GM21360 (cell line): Measurements from ENCODE around the gene KAZN.

Experiments
- ATAC-seq: cut with Tn5 transposase; IDR thresholded peaks from one replicate; pipeline ENCODE4 v1.9.1; 2021; ENCODE audit warnings: mild to moderate bottlenecking, moderate library complexity; ENCODE audit not compliant: unreplicated experiment

The KAZN gene

DNA sequence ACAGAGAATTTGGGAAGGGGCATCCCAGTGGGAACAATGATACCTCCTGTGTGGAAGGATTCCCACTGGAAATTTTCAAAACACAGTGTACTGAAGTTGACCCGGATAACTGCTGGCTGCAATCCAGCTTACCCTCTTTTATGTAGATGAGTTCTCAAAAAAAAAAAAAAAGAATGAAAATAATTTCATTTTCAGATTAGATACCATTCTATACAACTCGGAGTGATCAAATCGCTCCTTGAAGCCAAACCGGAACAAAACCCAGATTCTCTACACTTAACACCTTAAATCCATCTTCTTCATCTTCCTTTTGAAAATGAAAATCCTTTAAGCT, 69.1 kb downstream of the KAZN start:
- no peak for ATAC-seq

DNA sequence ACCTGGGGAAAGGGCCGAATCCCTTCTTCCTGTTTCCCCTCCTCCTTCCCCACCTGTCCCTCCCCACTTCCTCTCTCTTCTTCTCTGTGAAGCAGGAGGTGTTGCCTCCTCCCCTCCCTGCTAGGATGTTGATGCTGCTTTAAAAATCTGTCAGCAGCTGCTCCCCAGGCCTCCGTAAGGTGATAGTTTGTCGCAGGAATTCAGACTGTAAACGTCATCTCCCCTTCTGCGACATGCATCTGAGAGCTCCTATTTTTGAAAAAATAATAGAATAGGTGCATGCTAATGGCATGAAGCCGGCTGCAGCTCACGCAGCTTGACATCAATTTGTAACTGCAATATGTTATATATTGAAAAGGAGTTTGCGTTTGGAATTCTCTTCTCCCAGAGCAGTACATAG, 70.1 kb downstream of the KAZN start:
- ATAC-seq, result no peak

DNA sequence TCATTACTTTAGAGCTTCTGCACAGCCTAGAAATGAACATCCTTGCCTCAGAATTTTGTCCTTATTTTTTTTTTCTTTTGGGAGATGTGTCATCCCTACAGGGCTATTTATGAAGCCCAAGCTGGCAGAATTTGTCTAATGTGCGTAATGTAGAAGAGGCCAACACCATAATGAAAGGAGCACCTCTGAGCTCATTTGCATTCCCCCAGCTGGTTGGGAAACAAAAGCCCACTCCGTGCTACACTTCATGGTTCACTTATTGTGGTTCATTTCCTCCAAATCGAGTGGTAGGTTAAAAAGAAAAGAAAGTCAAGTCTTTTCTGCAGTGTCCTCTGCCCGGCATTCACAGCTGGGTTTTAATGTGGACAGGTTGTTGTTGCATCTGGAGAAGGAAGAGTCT, 73.5 kb downstream of the KAZN start:
- ATAC-seq, result no peak

DNA sequence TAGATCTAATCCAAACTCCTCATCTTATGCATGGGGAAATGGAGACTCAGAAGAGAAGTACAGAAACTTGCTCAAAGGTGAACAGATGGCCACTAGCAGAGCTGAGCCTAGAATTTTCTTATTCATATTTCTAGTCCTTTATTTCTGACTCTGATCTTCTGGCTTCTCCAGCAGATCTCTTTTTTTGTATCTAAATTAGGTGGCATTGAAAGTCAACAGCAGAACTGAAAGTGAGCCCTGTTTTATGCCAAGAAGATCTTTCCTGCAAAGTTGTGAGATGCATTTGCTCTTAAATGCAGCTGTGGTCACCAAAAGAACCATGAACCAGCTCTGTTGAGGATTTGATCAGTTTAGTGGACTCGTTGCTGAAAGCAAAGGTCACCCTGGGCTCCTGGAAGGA, 75.5 kb downstream of the KAZN start:
- ATAC-seq, result no peak

DNA sequence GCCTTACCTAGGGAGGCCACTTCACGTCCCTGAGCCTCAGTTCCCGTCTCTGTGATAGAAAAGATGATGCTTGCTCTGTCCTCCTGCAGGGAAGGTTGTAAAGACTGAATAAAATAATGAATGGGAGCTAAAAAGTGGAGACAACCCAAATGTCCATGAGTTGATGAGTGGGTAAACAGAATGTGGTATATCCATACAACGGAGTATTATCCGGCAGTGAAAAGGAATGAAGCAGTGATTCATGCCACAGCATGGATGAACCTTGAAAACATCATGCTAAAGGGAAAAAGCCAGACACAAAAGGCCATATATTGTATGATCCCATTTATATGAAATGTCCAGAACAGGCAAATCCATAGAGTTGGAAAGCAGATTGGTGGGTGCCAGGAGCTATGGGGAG, 77.9 kb downstream of the KAZN start:
- no peak for ATAC-seq

DNA sequence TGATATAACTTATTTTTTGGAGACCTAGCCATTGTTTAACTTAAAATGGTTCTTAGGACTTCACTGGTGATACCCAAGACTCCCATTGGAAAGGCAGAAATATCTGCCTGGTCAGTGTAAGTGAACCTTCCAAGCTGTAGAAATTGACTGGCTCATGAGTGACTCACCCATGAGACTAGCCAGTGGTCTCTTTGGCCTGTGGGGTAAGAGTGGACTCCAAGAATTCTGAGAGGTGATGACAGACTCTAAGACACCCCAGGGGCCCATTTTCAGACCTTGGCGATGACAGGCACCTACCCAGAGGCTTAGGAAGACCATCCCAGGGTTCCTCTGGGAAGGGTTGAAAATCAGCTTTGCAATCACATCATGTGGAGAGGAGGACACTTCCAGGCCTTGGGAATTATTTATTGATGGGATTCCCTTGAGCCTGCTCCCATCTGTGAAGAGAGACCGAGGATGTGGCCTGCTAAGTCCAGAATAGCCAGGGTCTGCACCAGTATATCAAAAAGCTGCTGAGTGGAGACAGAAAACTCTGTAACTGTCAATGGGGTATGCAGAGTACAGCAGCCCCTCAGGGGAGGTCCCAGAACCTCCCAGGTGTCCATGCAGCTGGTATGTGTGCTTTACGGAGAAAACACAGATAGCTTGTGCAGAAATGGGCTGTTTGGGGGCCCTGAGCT, 78.9 kb downstream of the KAZN start:
- ATAC-seq, result no peak

DNA sequence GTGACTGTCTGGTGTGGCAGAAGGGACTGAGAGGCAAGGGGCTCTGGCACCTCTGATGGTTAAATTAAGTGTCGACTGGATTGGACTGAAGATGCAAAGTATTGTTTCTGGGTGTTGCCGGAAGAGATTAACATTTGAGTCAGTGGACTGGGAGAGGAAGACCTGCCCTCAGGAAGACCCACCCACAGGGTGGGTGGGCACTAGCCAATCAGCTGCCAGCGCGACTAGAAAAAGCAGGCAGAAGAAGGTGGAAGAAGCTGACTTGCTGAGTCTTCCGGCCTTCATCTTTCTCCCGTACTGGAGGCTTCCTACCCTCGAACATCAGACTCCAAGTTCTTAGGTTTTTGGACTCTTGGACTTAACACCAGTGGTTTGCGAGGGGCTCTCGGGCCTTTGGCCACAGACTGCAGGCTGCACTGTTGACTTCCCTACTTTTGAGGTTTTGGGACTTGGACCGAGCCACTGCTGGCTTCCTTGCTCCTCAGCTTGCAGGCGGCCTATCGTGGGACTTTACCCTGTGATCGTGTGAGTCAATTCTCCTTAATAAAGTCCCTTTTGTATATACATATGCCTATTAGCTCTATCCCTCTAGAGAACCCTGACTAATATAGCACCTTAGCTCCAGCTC, 79.6 kb downstream of the KAZN start:
- no peak for ATAC-seq

DNA sequence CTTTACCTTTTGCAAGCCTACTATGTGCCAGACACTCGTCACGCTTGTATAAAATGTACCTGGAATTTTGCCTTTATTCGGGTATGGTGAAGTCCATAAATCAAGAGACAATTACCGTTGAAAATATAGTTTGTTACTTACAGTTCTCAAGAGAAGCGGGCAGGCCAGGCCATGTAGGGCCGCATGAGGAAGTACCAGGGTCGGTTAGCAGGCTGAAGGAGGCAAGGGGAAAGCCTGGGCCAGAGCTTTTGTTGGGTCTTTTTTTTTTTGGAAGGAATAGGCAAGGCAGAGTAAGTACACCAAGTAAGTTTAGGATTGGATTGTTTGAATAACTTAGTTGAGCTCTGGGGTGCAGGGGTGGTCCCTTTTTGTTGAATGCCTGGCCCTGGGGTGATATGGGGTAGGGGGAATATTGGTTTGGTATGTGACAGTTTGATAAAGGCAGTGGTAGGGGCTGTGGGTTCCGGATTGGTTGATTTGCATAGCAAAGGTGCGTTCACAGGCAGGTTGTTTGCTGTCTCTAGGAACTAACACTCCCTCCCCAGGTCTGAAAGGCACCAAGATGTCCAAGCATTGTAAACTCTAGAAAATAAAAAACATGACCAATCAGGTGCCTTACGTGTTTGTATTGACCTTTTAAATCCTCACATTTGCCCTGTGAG, 80.7 kb downstream of the KAZN start:
- no peak for ATAC-seq

DNA sequence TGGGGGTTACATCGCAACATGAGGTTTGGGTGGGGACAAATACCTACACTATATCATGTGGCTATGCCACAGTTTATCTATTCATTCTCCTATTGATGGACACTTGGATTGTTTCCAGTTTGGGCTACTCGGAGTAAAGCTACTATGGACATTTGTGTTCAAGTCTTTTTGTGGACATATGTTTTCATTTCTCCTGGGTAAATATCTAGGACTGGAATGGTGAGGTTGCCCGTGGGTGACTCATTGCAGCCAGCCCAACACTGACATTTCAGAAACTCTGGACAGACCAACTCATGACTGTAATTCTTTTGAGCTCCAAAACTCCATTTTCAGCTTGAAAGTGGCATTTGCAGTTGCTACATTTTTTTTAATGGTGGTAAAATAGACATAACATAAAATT, 82.7 kb downstream of the KAZN start:
- ATAC-seq, result no peak

DNA sequence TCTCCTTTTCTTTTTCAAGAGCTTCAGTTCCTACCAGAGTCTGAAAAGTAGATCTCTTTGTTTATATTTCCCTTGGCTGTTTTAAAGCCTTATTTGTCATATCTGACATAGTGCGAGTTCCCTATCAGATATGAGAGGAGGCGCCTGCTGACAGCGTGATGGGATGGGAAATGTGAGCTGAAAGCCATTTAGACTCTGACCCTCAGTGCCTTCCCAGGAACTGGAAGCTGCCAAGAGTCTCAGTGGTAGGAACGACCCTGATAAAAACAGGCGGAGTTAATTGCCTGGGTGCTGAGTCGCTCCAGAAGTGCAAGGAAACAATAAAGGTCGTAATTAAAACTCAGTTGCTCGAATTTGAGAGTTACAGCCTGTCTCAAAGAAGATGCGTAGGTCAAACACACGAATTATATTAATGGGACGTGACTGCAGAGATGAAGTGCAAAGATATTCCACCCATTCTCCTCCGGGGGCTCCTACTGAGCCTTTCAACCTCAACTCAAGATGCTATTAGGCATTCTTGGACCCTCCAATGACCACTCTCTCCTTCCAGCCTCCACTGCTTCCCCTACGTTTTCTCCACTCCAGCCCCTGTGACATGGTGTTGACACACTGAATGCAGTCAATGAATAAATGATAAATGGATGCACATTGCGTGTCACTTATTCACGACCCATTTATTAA, 84.6 kb downstream of the KAZN start:
- ATAC-seq, result no peak

DNA sequence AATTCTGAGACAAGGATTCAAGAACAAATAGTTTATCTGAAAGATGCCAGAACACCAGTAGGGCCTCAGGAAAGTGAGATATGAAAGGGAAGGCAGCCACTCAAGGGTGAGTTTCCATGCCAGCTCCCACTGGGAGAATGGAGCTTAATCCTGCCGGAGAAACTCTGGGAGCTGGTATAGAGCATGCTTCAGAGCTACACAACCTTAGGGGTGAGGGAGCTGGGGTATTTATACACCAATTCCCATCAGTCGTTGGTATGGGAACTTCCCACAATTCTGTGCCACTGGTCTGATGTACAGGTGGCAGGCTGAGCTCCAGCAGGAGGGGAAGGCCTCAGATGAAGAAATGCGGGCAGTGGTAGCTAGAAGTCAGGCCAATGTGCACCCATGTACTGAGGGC, 86.6 kb downstream of the KAZN start:
- ATAC-seq, result no peak

DNA sequence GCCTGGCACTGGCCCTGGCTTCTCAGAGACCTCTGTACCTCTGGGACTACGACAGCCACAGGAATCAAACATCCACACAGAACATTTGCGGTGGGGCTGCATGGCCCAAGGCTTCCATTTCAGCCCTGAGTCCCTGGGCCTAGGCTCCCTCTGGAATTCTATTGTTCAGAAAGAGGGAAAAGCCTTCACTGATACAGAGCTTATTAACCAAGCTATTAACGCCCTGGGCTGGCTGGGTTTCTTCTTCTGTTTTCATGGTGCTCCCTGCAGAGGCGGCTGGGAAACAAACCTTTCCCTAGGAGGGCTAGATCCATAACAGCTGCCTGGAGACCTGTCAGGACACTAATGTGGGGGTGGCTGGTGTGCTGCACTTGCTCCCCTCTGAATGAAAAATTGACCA, 88.2 kb downstream of the KAZN start:
- ATAC-seq, result no peak

DNA sequence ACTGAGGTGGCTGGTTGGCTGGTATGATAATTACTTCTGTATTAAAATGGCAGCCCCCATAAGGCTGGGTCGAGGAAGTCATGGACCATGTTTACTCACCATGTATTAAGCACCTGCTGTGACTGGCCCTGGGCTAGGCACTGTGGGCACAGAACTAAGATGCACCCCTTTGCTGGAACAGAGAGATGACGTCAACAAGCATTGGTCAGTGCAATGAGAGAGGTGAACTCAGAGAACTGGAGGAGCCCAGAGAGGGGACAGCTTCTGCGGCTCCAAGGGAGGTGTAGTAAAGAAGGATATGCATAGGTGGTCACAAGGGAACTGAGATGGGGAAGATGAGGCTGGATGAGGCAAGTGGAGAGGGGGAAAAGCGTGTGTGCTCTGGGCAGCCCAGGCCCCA, 88.7 kb downstream of the KAZN start:
- ATAC-seq, result no peak

DNA sequence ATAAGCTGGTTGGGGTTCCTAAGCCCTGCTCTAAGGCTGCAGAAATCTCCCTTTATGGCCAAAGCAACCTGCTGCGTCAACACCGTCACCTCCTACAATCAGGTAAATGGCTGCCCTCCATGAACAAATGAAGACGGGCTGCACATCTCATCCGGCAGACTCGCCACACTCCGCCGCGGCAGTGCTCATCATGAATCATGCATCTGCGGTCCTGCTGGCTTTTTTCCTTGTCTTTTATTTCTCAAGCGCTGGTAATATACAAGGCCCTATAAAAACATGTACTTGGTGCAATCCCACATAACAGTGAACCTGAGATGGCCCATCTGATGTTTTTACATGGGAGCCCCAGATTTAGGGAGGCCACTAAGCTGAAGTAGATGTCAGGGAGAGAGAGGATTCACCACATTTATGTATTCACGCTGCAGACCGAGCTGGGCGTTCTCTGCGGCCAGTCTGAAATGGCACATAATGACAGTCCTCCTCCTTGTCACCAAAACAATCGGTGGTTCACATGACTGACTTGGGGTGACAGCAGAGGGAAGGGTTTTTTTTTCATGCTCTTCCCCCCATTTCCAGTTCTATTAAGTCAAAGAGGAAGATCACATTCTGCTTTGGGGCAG, 91.6 kb downstream of the KAZN start:
- ATAC-seq, result no peak

DNA sequence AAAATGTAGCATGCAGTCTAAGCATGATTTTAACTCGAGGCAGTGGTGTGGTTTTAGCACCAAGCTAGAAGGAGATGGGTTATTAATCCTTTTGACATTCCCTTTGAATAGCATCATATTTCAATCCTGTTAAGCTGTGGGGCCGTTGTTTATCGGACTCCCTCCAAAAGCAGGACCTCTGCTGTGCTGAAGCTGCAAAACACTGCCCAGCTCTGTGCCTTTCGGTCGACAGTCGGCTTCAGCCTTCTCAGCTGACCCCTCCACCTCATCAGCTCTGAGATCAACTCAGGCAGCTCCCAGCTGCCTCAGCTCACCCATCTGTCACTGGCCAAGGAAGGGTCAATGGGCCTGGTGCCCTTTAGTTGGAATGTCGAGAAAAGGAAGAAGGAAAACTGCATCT, 95.5 kb downstream of the KAZN start:
- ATAC-seq, result no peak

DNA sequence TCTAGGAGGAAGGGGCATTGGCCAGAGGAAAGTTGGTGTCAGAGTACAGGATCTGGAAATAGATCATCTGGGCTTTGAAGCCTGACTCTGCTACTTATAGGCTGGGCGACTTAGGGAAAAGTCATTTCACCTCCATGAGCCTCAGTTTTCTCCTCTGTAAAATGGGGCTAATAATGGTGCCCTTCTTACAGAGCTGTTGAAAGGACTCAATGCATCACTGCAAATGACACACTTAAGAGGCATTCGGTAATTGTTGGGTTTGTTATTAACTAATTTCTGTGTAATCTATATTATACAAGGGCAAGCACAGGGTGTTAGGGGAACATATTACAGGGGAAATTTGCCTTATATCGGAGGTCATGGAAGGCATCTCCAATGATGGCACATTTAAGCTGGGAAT, 96.1 kb downstream of the KAZN start:
- no peak for ATAC-seq

DNA sequence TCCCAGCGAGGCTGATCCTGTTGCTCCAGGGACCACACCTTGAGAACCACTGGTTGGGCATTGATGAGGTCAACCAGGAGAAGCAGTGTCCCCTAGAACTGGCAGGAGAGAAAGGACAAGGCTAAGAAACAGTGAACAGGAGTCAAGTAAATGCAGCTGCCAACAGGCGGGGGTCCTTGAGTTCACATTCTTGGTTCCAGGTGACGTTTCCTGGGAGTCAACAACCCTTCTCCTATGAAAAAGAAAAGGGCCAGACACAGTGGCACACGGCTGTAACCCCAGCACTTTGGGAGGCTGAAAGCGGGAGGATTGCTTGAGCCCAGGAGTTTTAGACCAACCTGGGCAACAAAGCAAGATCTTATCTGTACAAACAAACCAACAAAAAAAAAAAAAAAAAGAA, 98.3 kb downstream of the KAZN start:
- ATAC-seq, result no peak

DNA sequence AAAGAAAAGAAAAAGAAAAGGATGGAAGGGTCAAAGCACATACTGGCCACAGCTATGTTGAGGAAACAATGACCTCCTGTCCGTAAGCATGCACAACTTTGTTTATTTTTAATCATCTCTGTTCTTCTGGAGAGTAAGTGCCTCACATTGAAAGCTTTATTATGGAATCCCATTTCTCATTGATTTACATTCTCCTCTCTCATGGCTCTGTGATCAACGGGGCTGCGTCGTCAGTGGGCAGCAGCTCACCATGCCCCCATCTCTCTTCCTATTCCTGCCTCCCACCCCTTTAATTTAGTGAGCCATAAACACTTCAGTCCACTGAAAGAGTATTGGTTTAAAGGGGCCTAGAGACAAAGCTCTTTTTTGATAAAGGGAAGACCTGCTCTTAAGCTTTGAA, 98.9 kb downstream of the KAZN start:
- no peak for ATAC-seq

DNA sequence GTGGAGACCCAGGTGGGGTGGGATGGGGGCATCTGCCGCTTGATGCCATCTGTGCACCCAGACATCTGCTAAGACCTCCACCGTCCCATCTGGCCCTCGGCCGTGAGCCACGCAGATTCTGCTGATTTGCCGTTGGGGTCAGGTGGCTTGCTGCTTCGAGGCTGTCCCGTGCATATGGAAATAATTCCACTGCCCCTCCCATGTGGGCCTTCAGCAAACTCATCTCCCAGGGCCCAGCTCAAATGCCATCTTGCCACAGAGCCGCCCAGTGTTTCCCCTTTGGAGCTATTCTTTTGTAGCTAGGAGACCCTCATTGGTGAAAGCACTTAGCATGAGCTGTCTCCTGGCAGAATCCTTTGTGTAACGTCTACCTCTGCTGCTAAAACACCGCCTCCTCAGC, 99.8 kb downstream of the KAZN start:
- no peak for ATAC-seq

DNA sequence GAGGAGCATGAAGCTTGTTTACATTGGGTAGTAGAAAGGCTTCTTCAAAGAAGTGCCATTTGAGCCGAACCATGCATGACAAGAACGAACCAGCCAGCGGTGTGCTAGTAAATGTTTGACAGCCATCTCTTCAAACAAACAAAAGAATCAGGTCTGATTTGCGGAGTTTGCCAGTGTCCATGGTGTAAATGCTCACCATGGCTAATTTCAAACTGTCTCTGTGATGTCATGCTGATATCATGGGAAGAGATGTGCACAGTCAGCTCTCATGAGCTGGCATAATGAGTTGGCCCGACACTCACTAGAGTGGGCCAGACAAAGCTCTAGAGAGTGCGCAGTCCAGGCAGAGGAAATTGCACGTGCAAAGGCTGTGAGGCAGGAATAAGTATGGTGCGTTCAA, 101.1 kb downstream of the KAZN start:
- ATAC-seq, result no peak

DNA sequence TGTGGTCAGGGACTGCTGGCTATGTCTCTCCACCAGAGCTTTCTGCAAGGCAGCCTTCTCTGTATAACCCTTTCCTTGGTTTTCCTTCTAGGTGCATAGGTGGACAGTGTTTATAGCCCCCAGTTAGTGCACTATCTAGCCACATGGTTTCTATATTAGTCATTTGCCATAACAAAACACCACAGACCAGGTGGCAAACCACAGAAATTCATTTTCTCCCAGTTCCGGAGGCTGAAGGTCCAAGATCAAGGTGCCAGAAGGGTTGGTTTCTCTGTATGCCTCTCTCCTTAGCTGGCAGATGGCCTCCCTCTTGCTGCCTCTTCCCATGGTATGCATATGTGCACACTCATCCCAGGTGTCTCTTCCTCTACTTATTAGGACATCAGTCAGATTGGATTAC, 106.4 kb downstream of the KAZN start:
- no peak for ATAC-seq

DNA sequence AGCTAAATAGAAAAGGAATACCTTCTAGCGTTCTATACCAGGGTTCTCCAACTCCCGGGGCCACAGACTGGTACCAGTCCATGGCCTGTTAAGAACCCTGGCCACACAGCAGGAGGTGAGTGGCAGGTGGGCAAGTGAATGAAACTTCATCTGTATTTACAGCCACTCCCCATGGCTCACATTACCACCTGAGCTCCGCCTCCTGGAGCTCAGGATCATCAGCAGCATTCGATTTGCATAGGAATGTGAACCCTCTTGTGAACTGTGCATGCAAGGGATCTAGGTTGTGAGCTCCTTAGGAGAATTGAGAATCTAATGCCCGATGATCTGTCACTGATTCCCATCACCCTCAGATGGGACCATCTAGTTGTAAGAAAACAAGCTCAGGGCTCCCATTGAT, 107.3 kb downstream of the KAZN start:
- no peak for ATAC-seq
